K562 (cell line): ENCODE measurements around the gene ELMO1. TPM values are rescaled to one million over a fixed set of nuclear protein-coding genes. Genes with fewer than 3 reads are reported as not detected.

ENCODE experiments used
- HDAC1 ChIP-seq, 2 experiments: fragments of 450-650 bp; IDR thresholded peaks; 2 replicates each; pipeline ENCODE4 v1.6.1; 2016 to 2017; ENCODE audit warnings: inconsistent platforms in 1 of 2, mild to moderate bottlenecking in 1 of 2, moderate library complexity in 1 of 2
- JUND ChIP-seq, 2 experiments: IDR thresholded peaks; 2 replicates in 1 of 2; 3 replicates in 1 of 2; pipeline ENCODE4 v1.6.1; 2011; ENCODE audit warnings: borderline replicate concordance in 2 of 2, low read depth in 2 of 2, low read length in 2 of 2, improper control_type of control experiment in 1 of 2, missing biosample characterization in 1 of 2, missing genetic modification characterization in 1 of 2, missing genetic modification reagents in 1 of 2
- PML ChIP-seq: IDR thresholded peaks from 2 replicates; pipeline ENCODE4 v1.6.1; 2012; ENCODE audit warnings: low read length, inconsistent platforms
- RBM14 ChIP-seq: fragments of 200-400 bp; formaldehyde crosslinking; IDR thresholded peaks from 2 replicates; pipeline ENCODE4 v1.6.1; 2018; ENCODE audit warnings: low read depth, mild to moderate bottlenecking, low read length, moderate library complexity, borderline replicate concordance; ENCODE audit not compliant: insufficient read depth
- TCF7L2 ChIP-seq: fragments of 150-350 bp; IDR thresholded peaks from 2 replicates; pipeline ENCODE4 v1.6.1; 2016; ENCODE audit warnings: low read depth, mild to moderate bottlenecking, low read length, moderate library complexity
- TRIM28 ChIP-seq: fragments of 450-650 bp; IDR thresholded peaks from 2 replicates; pipeline ENCODE4 v1.6.1; 2017
- polyA plus RNA-seq, 8 experiments: library from polyadenylated mRNA; depleted of rRNA in 4 of 8; stranded (reverse) in 5 of 8; unstranded in 3 of 8; fragments of >200 nt; fragmentation: Nextera tagmentation in 2 of 8; fragmentation: Illumina TruSeq in 1 of 8; extraction: Ambion mirVana in 2 of 8; extraction: Trizol in 1 of 8; gene quantifications; 2 replicates each; pipeline versions ENCODE4 v1.2.1 to v1.2.3, GENCODE V29; 2011 to 2014; ENCODE audit warnings: inconsistent platforms in 1 of 8, missing spikeins in 1 of 8
- total RNA-seq, 7 experiments: library from RNA; depleted of rRNA in 6 of 7; stranded (reverse); fragments of >200 nt in 6 of 7; fragmentation: Illumina TruSeq in 2 of 7; extraction: Trizol in 2 of 7; gene quantifications; 2 replicates each; pipeline versions ENCODE4 v1.2.1 to v1.2.3, GENCODE V29; 2011 to 2021; ENCODE audit warnings: low replicate concordance in 1 of 7
- TF ChIP-seq, protein P1 (sequence below): sonication (generic); formaldehyde crosslinking; IDR thresholded peaks from 2 replicates; pipeline ENCODE4 v1.8.0; 2023; ENCODE audit warnings: mild to moderate bottlenecking, missing genetic modification reagents

ELMO1 gene
- total and polyA plus RNA-seq, 9 of the 15 experiments (the other 6 are each of a cell fraction or from before 2014, with no cell fraction given): 0.36 to 7.2 (median 3.6) TPM

DNA sequence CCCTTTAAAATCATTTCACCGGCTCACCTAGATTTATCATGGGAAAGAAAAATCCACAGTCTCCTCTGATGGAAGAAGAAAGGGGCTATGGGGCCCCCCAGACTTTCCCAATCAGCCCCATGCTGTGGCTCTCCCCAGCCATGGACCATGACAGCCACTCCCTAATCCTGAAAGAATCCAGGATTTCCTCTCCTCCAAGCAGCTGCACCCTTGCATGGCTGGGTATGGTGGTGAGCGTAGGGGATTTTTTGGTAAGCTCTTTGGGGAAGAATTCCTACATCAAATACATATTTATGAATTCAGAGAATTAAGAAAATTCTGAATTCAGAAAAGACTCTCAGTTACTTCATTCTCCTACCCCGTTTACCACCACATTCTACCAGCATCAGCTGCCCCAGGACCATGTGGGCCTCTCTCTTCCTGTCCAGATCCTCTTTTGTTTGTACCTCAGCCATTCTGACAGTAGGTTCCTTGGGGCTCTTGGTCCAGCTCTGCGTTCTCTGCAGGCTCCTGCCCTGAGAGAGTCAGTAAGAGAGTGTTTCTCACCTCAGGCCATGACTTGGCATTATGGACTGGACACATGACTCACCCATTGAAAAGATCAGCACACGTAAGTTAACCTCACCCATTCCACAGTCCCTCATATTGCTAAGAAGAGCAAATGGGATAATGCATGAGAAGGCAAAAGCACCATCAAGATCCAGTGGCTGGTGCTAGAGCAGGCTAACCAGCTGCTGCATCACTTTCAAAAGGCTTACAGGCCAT, 337.8 kb downstream of the ELMO1 start (continued):
- TF ChIP-seq, protein P1, sequence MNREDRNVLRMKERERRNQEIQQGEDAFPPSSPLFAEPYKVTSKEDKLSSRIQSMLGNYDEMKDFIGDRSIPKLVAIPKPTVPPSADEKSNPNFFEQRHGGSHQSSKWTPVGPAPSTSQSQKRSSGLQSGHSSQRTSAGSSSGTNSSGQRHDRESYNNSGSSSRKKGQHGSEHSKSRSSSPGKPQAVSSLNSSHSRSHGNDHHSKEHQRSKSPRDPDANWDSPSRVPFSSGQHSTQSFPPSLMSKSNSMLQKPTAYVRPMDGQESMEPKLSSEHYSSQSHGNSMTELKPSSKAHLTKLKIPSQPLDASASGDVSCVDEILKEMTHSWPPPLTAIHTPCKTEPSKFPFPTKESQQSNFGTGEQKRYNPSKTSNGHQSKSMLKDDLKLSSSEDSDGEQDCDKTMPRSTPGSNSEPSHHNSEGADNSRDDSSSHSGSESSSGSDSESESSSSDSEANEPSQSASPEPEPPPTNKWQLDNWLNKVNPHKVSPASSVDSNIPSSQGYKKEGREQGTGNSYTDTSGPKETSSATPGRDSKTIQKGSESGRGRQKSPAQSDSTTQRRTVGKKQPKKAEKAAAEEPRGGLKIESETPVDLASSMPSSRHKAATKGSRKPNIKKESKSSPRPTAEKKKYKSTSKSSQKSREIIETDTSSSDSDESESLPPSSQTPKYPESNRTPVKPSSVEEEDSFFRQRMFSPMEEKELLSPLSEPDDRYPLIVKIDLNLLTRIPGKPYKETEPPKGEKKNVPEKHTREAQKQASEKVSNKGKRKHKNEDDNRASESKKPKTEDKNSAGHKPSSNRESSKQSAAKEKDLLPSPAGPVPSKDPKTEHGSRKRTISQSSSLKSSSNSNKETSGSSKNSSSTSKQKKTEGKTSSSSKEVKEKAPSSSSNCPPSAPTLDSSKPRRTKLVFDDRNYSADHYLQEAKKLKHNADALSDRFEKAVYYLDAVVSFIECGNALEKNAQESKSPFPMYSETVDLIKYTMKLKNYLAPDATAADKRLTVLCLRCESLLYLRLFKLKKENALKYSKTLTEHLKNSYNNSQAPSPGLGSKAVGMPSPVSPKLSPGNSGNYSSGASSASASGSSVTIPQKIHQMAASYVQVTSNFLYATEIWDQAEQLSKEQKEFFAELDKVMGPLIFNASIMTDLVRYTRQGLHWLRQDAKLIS: no peak
- TF ChIP-seq TCF7L2 (no peak), JUND (IDR thresholded peaks at IDR 0.05; ENCODE audit: borderline replicate concordance, low read depth, low read length) (peak; percentile 4; the same call in 1 of the 2 replicates), JUND (tag; IDR thresholded peaks at IDR 0.05; ENCODE audit: borderline replicate concordance, low read depth, low read length) (no peak), PML (no peak), HDAC1 (IDR thresholded peaks at IDR 0.05) (no peak), TRIM28 (no peak), RBM14 (no peak)
